Activated naive CD4-positive, alpha-beta T cell (primary cell): ENCODE data around the gene EPS8.

Source experiments
- DNase-seq, 4 experiments: peaks; one replicate each; lab custom pipeline; 2025; lab: John Stamatoyannopoulos, UW

Gene EPS8

DNA sequence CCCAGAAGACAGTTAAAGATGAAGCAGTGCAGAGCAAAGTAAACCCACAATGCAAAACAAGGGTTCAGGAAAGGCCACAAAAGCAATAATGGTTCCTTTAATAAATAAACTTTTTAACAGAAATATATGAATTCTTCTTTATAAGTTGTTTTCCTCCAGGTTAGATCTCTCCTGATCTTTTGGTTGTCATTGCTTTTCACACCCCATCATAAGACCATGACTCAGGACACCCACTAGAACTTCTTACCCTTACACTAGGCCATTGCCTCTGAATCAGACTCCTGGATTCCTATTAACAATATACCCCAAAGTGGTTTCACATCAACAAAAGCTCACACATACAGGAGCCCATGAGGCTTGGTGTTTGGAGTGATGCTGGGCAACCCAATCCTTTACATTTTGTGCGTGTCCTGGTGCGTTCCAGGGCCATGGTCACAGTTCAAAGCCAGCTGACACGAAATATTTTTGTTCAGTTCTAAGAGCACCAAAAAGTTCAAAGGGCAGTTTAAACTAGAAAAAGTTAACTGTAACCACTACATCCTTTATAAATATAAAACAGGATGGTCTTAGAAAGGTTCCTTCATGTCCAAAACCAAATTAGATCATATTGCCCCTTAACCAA lies 187.0 kb downstream of the EPS8 start:
- DNase-seq = no peak

DNA sequence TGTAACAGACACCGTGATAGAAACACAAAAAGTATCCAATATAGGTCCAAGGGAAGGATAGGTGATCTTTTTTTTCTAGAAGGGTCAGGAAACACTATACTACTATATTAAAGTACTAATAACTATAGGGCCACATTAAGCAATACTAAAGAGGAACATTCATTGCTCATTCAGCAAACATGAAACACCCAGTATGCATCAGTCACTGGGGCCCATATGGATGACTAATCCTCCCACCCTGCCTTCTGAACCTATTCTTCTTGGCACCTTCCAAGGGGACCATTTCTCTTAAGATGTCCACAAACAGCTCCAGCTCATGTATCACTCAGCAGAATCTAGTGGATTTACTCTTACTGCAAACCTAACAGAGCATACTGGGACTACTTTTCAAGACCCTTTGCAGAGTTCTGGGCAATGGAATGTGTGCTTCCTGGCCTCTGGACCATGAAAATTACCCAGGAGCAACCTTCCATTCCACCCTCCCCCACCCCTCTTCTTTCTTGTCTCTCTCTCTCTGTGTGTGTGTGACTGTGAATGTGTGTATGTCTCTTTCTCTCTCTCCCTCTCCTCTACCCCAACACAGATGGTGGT lies 187.9 kb downstream of the EPS8 start:
- DNase-seq = no peak

DNA sequence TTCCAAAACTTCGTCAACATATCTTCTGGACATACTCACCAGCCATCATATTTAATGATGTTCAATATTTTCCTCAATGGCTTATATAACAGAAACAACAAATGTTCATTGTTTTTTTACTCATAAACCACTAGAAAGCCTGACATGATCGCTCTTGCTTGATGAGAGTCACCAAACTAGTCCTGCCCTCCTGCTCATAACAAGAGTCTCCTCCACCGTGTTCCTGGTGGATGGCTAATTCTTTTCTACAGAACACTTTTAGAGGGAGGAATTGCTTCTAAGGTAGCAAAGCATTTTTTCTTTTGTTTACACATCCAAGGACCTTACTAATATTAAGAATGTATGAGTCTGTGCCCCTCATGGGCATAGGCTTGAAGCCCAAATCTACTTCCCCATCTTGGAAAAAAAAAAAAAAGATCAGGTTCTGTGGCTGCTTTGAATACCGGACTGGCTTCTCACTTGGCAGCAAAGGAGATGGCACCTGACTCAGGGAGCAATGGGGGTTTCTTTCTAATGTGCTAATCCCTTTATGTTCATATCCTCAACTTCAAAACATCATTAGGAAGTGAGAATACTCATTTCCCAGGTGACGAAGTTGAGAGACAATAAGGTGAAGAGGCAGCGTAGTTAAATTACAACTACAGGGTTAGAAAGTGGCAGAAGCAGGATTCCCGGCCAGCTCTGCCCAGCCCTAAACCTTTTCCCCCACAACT lies 188.8 kb downstream of the EPS8 start:
- DNase-seq = no peak

DNA sequence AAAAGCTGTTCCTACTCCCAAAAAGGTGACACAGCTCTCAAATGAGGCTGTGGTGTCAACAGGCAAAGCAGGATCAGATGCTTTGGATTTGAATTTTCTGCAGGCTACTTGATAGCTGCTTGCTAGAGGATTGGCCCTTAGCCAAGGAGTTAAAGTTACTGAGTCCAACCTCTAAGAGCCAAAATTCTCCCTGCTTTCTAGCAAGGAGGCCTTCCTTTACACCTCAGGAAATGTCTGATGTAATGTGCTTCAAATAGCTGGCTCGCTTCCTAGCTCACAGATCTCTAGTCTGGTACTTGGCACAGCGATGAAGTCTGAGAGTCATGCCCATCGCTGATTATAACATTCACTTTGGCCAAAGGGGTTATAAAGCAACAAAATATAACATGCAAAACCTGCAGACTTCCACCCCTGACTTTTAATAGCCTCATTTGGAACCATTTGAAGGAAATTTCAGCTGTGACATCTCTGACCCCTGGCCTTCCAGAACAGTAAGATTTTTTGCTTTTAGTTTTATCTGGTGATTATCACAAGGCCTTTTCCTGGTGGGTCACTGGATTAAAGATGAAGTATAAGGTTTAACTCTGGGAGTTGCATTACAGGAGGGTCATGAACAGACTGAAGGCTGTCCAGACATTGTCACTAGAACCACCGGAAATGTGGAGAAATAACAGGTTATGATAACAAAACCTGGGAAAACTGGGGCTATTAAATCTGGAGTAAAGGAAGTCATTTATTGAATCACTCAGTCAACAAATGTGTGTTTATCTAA lies 189.7 kb downstream of the EPS8 start:
- no peak for DNase-seq

DNA sequence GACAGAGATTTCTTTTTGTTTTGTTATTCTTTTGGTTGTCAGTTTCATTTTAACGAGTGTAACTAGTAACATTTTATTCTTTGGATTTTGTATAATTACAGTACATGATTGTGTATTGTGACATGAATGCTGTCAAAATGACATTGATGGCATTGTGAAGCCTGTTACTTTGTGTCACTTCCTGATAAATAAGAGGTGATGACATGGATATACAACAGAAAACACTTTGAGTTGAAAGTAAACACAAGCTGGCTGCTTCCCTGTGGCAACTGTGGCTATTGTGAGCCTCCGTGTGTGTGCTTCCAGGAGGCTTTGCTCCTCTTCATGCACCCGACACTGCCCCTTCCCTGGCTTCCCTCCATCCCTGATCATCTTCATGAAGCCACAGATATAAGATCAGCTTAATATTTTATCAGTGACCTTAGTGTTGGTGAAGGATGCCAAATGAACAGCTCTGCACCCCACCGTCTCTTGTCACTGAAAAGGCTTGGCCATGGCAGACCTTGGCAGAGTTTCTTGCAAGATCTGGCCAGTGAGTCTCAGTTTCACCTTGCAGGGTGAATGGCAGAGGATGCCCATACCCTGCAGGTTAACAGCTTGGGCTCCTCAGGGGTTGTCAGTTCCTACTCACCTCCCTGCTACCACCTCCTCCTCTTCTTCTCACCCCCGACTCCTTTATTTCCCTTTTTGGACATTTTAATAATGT lies 191.9 kb downstream of the EPS8 start:
- DNase-seq = no peak

DNA sequence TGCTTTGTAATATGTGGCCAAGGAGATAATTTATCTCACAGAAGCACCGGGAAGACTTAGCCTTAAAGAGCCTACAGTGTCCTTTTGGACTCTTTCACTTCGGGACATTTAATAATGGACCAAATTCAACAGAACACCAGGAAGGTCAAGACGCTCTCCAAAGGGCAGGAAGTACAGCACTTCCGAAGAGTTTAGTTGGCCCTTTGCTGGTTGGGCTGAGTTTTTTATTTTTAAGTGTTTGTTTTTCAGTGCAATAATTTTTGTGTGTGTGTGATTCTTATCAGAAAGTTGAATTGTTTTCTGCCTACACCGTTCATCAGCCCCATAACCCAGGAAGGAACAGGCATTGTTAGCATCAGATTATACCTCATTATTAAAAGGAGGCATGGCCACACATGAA lies 193.0 kb downstream of the EPS8 start:
- no peak for DNase-seq

DNA sequence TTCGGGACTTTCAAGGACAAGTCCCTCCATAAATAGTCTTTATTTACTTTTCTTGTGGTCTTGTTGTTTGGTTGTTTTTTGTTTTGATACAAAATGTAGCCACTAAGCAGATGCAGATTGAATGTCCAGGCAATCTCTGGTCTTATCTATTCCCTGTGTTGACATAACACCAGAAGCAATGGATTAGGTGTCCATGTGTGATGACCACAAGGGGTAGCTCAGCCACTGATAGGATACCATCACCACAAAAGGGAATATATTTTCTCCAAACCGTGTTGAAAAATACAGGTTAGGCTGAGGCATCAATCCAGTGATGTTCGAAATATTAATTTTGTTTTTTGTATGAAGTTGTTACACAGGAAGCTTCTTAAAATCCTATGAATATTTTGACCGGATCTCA lies 196.3 kb downstream of the EPS8 start:
- DNase-seq = no peak

DNA sequence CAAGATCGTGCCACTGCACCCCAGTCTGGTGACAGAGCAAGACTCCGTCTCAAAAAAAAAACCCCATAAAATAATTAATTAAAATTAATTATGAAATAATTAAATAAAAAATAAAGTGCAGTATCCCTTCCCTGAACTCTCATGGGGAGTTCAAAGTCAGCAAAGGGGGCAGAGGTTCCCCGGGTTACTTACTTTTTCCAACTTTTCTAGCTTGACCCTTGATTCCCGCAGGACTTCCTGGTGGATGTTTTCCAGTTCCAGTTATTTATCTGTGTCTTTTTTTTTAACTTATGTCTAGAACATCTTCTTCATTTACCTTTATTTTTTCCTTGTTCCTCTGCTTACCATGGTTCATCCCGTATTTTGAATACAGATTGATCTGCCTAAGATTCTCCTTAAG lies 197.4 kb downstream of the EPS8 start:
- DNase-seq = no peak

DNA sequence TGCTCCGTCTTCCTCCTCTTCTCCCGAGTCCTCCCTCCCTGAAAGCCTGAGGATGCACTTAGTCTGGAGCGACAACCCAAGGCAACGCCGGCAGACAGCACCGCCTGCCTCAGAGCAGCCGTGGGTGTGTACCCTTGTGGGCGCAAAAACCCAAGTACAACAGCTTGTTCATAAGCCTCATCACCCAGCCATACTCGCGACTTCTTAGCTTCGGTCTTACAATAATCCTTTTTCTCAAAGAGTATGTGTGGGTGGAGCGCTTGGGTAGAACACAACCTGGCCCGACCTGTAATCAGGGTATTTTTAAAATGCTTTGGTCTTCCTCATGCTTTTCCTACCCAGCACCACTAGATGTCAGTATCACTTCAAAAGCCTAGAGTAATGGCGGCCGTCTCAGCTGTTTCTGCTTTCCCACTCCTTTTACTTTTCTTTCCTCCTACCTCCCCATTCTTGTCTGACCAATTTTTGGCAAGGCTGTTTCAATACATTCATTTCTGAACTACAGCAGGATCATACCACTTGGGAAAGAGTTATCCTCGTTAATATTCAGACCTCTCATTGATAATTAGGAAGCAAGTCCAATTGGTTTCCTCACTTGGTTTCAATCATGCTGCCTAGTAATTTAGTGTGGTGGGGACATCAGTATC lies 198.9 kb downstream of the EPS8 start:
- DNase-seq = peak in 2 of 4 experiments; percentile 1 to 8

DNA sequence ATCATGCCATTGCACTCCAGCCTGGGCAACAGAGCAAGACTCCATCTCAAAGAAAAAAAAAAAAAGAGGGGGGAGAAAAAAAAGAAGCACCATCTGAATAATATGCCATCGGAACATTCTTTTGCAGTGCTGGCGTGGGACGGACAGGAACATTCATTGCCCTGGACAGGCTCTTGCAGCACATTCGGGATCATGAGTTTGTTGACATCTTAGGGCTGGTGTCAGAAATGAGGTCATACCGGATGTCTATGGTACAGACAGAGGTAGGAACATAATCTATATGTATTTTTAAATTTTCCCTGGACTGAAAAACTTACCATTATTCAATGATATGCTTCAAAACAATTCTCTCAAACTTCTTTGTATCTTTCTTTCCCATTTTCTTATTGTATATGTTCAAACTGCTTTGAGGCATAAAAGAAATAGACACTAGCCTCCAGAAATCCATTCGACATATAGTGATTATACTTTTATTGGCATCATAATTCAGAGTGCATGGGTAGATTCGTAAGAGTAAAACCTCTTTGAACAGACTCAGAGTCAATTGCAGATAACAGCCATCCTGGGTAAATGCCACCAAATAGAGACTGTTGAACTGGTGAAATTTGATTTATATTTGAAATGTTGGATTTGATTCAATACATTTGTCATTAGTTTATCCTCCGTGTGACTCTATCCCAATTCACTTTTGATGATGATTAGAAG lies 199.7 kb downstream of the EPS8 start:
- DNase-seq = no peak

DNA sequence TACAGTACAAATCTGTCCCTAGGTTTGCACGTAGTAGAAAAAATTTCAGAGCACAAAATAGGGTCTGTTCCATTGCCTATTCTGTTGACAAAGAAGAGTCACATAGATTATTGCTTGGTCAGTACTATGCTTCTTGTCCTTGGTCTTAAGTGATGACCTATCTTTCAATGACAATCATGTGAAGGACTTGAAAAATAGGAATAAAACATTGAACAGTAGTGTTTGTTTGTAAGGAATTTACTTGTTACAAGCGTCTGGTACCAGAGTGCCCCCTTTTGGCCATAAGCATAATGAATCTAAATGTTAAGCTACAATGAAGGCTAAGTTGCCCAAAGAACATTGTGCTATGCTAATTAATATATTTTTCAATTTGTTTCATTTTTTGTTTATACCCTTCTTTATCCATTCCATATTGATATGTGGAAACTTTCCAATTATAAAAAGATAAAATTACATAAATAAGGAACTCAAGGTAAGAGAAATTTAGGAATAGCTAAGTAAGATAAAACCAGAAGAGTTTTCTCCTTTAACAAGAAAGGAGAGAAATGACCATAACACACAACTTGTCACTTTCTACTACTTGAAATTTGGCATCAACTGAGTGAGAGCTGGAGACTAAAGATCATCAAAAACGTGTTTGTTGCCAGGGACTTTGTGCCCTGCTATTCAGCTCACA lies 204.7 kb downstream of the EPS8 start:
- no peak for DNase-seq

DNA sequence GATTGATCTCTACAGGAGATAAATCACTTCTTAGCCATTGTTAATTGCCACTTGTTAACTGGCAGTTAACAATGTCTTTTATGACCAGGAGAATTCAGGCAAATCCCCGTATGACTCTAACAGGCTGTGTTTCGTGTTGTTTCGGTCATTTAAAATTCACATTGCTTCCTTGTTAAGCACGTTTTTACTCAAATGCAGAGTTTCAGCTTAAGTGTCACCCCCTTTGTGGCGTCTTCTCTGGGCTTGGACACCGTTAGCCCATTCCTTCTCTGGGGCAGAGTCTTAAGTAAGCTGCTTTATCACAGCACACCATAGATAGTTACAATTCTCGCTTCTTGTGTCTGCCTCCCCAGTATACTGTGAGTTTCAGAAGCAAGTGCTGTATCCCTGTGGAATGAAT lies 205.4 kb downstream of the EPS8 start:
- no peak for DNase-seq

DNA sequence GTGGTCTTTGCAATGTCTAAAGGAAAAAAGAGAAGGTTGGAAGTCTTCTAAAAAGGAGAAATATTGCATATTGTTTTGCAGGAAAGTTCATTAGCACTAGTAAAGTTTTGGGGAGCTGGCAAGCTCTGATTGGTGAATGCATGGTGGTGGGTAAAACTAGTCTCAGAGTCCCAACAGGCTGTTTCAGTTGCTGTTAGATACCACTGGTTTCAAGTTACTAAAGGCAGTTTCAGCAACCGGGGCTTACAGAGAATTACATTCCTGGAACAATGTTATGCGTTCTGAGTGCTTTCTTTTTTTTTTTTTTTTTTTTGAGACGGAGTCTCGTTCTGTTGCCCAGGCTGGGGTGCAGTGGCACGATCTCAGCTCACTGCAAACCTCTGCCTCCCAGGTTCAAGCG lies 208.2 kb downstream of the EPS8 start:
- no peak for DNase-seq

DNA sequence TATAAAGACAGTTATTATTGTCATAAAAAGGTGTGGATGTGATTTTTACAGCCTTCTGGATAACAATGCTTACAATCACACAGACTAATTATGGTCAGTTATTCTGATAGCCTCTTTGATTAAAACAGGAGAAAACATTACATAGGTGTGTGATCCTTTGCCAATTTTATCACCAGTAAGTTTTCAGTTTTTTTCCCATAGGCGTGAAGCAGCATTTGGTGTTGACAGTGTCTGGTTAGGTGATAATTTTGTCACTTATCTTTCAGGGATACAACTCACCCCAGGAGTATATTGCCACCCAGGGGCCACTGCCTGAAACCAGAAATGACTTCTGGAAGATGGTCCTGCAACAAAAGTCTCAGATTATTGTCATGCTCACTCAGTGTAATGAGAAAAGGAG lies 208.8 kb downstream of the EPS8 start:
- peak in 2 of 4 experiments; percentile 13 to 30 for DNase-seq

DNA sequence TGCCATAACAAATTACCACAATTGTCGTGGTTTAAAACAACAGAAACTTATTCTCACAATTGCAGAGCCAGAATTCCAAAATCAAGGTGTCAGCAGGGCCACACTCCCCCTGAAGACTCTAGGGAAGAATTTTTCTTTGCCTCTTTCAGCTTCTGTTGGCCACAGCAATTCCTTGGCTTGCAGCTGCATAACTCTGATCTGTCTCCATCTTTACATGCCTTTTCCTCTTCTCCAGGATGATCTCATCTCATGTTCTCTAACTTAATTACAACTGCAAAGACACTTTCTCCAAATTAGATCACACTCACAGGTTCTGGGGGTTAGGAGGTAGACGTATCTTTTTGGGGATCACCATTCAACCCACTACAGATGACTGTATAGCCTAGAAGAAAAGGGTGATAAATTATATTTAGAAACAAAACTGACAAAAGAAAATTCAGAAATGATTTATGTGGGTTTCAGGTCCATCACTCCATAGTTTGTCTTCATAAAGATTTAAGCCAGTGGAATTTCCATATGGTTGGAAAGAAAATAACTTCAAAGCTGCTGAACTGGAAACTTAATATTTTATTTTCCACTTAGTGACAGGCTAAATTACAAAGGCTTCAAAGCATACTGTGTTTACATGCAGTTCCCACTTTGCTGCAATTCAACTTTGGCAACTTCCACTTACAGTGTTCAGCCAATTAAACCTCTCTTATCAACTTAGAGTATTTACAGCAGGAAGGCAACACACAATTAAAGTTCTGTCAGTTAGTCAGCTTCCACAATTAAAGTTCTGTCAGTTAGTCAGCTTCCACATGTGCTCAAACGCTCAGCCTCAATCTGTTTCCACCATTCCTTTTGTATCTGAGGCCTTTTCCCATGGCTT lies 213.3 kb downstream of the EPS8 start:
- no peak for DNase-seq

DNA sequence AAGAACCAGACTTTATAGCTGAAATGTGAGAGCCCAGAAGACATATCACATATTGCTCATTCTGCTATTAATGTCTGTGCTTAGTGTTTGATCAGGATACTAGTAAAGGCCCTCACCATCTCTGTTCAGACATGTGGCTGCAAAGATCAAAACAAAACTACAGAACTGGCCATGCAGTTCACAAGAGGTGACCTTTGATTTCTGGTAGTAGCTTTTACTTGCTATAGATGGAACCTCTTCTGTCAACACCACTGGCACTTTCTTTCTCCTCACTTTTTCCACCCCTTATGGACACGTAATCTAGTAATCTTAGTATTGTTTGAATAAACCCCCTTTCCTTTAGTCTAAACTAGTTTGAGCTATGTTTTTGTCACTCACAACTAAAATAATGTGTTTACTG lies 214.8 kb downstream of the EPS8 start:
- no peak for DNase-seq
